IMR-90 (cell line): ENCODE data around the gene SLIT3. TPM values are rescaled to one million over a fixed set of nuclear protein-coding genes. Genes with fewer than 3 reads are reported as not detected.

Experiments
- ATAC-seq: fragments of 200-7000 bp; cut with Tn5 transposase; 2 replicates; pipeline ENCODE4 v1.9.1; 2020; ENCODE audit warnings: low read depth, mild to moderate bottlenecking, moderate library complexity
- BruUV-seq: library from RNA; stranded (reverse); fragments of 400-500 nt; replicated peaks from 2 replicates; lab custom pipeline; 2021; lab: Mats Ljungman, UMichigan
- CTCF ChIA-PET: fragments of 300-600 bp; formaldehyde crosslinking; extraction: SDS; loops from one replicate; lab custom pipeline; 2021; ENCODE audit warnings: antibody characterized with exemption; lab: Yijun Ruan, JAX
- POLR2A ChIA-PET: fragments of 300-600 bp; sonication (Branson Sonifier 250); formaldehyde crosslinking; loops from one replicate; lab custom pipeline; 2022; ENCODE audit warnings: antibody characterized with exemption; ENCODE audit not compliant: unreplicated experiment; lab: Charles Lee
- DNase-seq: peaks from one replicate; pipeline ENCODE4 v3.0.0; 2013
- H2AFZ ChIP-seq: replicated peaks from 2 replicates; pipeline ENCODE3; 2013; ENCODE audit warnings: low read length, mild to moderate bottlenecking; ENCODE audit not compliant: poor library complexity
- H2AK5ac ChIP-seq: 2 replicates; pipeline ENCODE4 v1.6.1; 2013; ENCODE audit warnings: low read depth, low read length, inconsistent platforms
- H2AK9ac ChIP-seq: replicated peaks from 2 replicates; pipeline ENCODE3; 2013; ENCODE audit warnings: mild to moderate bottlenecking, low read depth, low read length, moderate library complexity; ENCODE audit not compliant: poor library complexity
- H2BK120ac ChIP-seq: 2 replicates; pipeline ENCODE4 v1.6.1; 2013; ENCODE audit warnings: low read depth, low read length, inconsistent platforms
- H2BK15ac ChIP-seq: 3 replicates; pipeline ENCODE4 v1.6.1; 2013; ENCODE audit warnings: low read depth, low read length, inconsistent platforms
- H2BK20ac ChIP-seq: 2 replicates; pipeline ENCODE4 v1.6.1; 2013; ENCODE audit warnings: low read depth, mild to moderate bottlenecking, inconsistent platforms, low read length, moderate library complexity
- H2BK5ac ChIP-seq: 2 replicates; pipeline ENCODE4 v1.6.1; 2013; ENCODE audit warnings: mild to moderate bottlenecking, low read depth, low read length, inconsistent platforms; ENCODE audit not compliant: poor library complexity, severe bottlenecking
- H3K14ac ChIP-seq: replicated peaks from 2 replicates; pipeline ENCODE4 v1.6.1; 2013; ENCODE audit warnings: low read depth, low read length, inconsistent platforms
- H3K18ac ChIP-seq: 2 replicates; pipeline ENCODE4 v1.6.1; 2013; ENCODE audit warnings: low read depth, low read length, control low read depth
- H3K23ac ChIP-seq: 2 replicates; pipeline ENCODE4 v1.6.1; 2013; ENCODE audit warnings: low read depth, low read length, inconsistent platforms
- H3K27ac ChIP-seq: 2 replicates; pipeline ENCODE4 v1.5.1; 2013; ENCODE audit warnings: mild to moderate bottlenecking, control low read depth, low read length; ENCODE audit not compliant: insufficient read depth
- H3K27me3 ChIP-seq: 2 replicates; pipeline ENCODE4 v1.6.1; 2013; ENCODE audit warnings: low read length; ENCODE audit not compliant: control insufficient read depth, insufficient read depth
- H3K36me3 ChIP-seq: 2 replicates; pipeline ENCODE4 v1.6.1; 2013; ENCODE audit warnings: low read length, mixed read lengths; ENCODE audit not compliant: control insufficient read depth, insufficient read depth
- H3K4ac ChIP-seq: 2 replicates; pipeline ENCODE4 v1.6.1; 2013; ENCODE audit warnings: low read depth, low read length, inconsistent platforms
- H3K4me1 ChIP-seq: 2 replicates; pipeline ENCODE4 v1.6.1; 2013; ENCODE audit warnings: low read length, mixed read lengths; ENCODE audit not compliant: control insufficient read depth, insufficient read depth
- H3K4me2 ChIP-seq: 2 replicates; pipeline ENCODE4 v1.6.1; 2013; ENCODE audit warnings: low read depth, mild to moderate bottlenecking, control low read depth, low read length, moderate library complexity
- H3K4me3 ChIP-seq: 2 replicates; pipeline ENCODE4 v1.5.1; 2013; ENCODE audit warnings: low read depth, mild to moderate bottlenecking, control low read depth, low read length, moderate library complexity; ENCODE audit not compliant: insufficient read depth
- H3K56ac ChIP-seq: 2 replicates; pipeline ENCODE4 v1.6.1; 2013; ENCODE audit warnings: low read length, inconsistent platforms; ENCODE audit not compliant: insufficient read depth; ENCODE audit errors: extremely low read depth
- H3K79me1 ChIP-seq, 2 experiments: 2 replicates each; pipeline ENCODE4 v1.6.1; 2013; ENCODE audit warnings: low read length in 2 of 2, inconsistent platforms in 1 of 2, low read depth in 1 of 2
- H3K9ac ChIP-seq: 2 replicates; pipeline ENCODE4 v1.6.1; 2013; ENCODE audit warnings: low read depth, low read length, control low read depth
- H3K9me1 ChIP-seq: 2 replicates; pipeline ENCODE4 v1.6.1; 2013; ENCODE audit warnings: low read length, inconsistent platforms; ENCODE audit not compliant: insufficient read depth
- H3K9me3 ChIP-seq: 2 replicates; pipeline ENCODE4 v1.6.1; 2013; ENCODE audit warnings: low read length; ENCODE audit not compliant: control insufficient read depth, insufficient read depth
- H4K20me1 ChIP-seq: 2 replicates; pipeline ENCODE4 v1.6.1; 2013; ENCODE audit warnings: low read length, inconsistent platforms; ENCODE audit not compliant: insufficient read depth
- H4K5ac ChIP-seq: 2 replicates; pipeline ENCODE4 v1.6.1; 2013; ENCODE audit warnings: mild to moderate bottlenecking, low read depth, low read length, control low read depth
- H4K8ac ChIP-seq, 2 experiments: 2 replicates each; pipeline ENCODE4 v1.6.1; 2013; ENCODE audit warnings: low read depth in 2 of 2, low read length in 2 of 2, control low read depth in 1 of 2, inconsistent platforms in 1 of 2
- H4K91ac ChIP-seq: 2 replicates; pipeline ENCODE4 v1.6.1; 2013; ENCODE audit warnings: low read depth, low read length, inconsistent platforms; ENCODE audit not compliant: insufficient read depth
- CEBPB ChIP-seq: IDR thresholded peaks from 2 replicates; pipeline ENCODE4 v1.6.1; 2012; ENCODE audit warnings: low read depth, low read length, improper control_type of control experiment
- ELK1 ChIP-seq: fragments of 150-350 bp; IDR thresholded peaks from 2 replicates; pipeline ENCODE4 v1.6.1; 2016; ENCODE audit warnings: low read depth, mild to moderate bottlenecking, low read length, moderate library complexity, borderline replicate concordance
- FOS ChIP-seq: fragments of 150-350 bp; IDR thresholded peaks from 2 replicates; pipeline ENCODE4 v1.6.1; 2016; ENCODE audit warnings: low read depth, low read length
- NFE2L2 ChIP-seq: fragments of 150-350 bp; IDR thresholded peaks from 2 replicates; pipeline ENCODE4 v1.6.1; 2016; ENCODE audit warnings: low read depth, mild to moderate bottlenecking, low read length
- POLR2A ChIP-seq: IDR thresholded peaks from 2 replicates; pipeline ENCODE4 v1.6.1; 2012; ENCODE audit warnings: mild to moderate bottlenecking, low read depth, low read length
- RCOR1 ChIP-seq: IDR thresholded peaks from 2 replicates; pipeline ENCODE4 v1.6.1; 2012; ENCODE audit warnings: mild to moderate bottlenecking, low read length, improper control_type of control experiment; ENCODE audit not compliant: insufficient replicate concordance
- RFX5 ChIP-seq: IDR thresholded peaks from 2 replicates; pipeline ENCODE4 v1.8.0; 2012; ENCODE audit warnings: low read depth, mild to moderate bottlenecking, low read length, moderate library complexity
- SMC3 ChIP-seq: fragments of 150-350 bp; IDR thresholded peaks from 2 replicates; pipeline ENCODE4 v1.6.1; 2016; ENCODE audit warnings: low read depth, mild to moderate bottlenecking, antibody characterized with exemption, low read length, moderate library complexity
- WGBS, 2 experiments: methylation state at CpG; one replicate each; pipeline versions ENCODE4 v1.1.5 to v1.1.7; 2013; ENCODE audit warnings: missing lambda C conversion rate in 2 of 2; ENCODE audit not compliant: insufficient read length in 1 of 2; ENCODE audit errors: extremely low coverage in 2 of 2; 5-methylcytosine and 5-hydroxymethylcytosine counted together
- dilution Hi-C: fragments of 300-500 bp; cut with HindIII; formaldehyde crosslinking; loops from one replicate; pipeline ENCODE4 v1.14.3; 2018; ENCODE audit warnings: low sequenced_read_pairs; ENCODE audit not compliant: unreplicated experiment
- in situ Hi-C: fragments of 300-500 bp; cut with MboI; formaldehyde crosslinking; loops from 3 replicates; pipeline ENCODE4 v1.14.3; 2019; ENCODE audit warnings: low sequenced_read_pairs, inconsistent platforms, mixed read lengths
- intact Hi-C: fragments of 100-400 bp; cut with micrococcal nuclease; formaldehyde crosslinking; loops from 2 replicates; pipeline ENCODE4 v1.10.0; 2022
- polyA plus RNA-seq, 3 experiments: library from polyadenylated mRNA; depleted of rRNA; stranded (reverse); fragments of >200 nt; gene quantifications; 2 replicates each; pipeline ENCODE4 v1.2.3, GENCODE V29; 2012; ENCODE audit warnings: low replicate concordance in 1 of 3
- total RNA-seq: library from RNA; depleted of rRNA; stranded (reverse); fragments of >200 nt; gene quantifications from 2 replicates; pipeline ENCODE4 v1.2.3, GENCODE V29; 2012

Gene SLIT3
- total and polyA plus RNA-seq, 2 of the 4 experiments (the other 2 are of a cell fraction) = 0.18 to 0.50 TPM

- ChIA-PET CTCF (no interaction called here), POLR2A (no interaction called here)
- ATAC-seq (no peak), DNase-seq (no peak)
- Histone ChIP-seq H3K56ac (no peak overlapping the region), H3K27ac (no peak overlapping the region), H2BK15ac (no peak overlapping the region), H4K91ac (no peak overlapping the region), H4K20me1 (no peaks in the 10 kb centered on the region), H3K4ac (no peak overlapping the region), H2AK5ac (no peak overlapping the region), H4K8ac (no peak overlapping the region), H3K4me1 (no peaks in the 10 kb centered on the region), H4K5ac (no peak overlapping the region), H3K79me1 (no peaks in the 10 kb centered on the region), H3K14ac (no peak overlapping the region), H3K9ac (no peak overlapping the region), H3K4me3 (no peak overlapping the region), H3K9me3 (no peaks in the 10 kb centered on the region), H2BK5ac (no peak overlapping the region), H3K23ac (no peak overlapping the region), H2BK120ac (no peak overlapping the region), H2AK9ac (no peak overlapping the region), H2BK20ac (no peak overlapping the region), H3K36me3 (no peaks in the 10 kb centered on the region), H2AFZ (peak overlapping the region; percentile 8), H3K27me3 (no peaks in the 10 kb centered on the region), H3K4me2 (no peak overlapping the region), H3K9me1 (no peaks in the 10 kb centered on the region), H3K18ac (no peak overlapping the region)
- no TSS peak for BruUV-seq
- dilution Hi-C loops (no loop called here), in situ Hi-C loops (no loop called here), intact Hi-C loops (no loop called here)
- TF ChIP-seq FOS = no peak
- no peak for TF ChIP-seq CEBPB
- TF ChIP-seq ELK1 = no peak
- no peak for TF ChIP-seq POLR2A
- TF ChIP-seq RCOR1 = no peak
- no peak for TF ChIP-seq RFX5
- TF ChIP-seq NFE2L2 = no peak
- TF ChIP-seq SMC3 = no peak
- WGBS, 2 experiments = 17% methylated on average over 1 of the region's 1 CpG; no CpG with 5 or more reads in 1 of the 2 experiments
Observed at GRCh38 chr5:168736281-168736831, 564.6 kb downstream of the SLIT3 start.
